ENCODE data around the gene MED27. TPM values are rescaled to one million over a fixed set of nuclear protein-coding genes. Genes with fewer than 3 reads are reported as not detected.

MED27 gene
- total and polyA plus RNA-seq, 2 experiments from 2014 or later, result 18.3 to 69.2 TPM

DNA sequence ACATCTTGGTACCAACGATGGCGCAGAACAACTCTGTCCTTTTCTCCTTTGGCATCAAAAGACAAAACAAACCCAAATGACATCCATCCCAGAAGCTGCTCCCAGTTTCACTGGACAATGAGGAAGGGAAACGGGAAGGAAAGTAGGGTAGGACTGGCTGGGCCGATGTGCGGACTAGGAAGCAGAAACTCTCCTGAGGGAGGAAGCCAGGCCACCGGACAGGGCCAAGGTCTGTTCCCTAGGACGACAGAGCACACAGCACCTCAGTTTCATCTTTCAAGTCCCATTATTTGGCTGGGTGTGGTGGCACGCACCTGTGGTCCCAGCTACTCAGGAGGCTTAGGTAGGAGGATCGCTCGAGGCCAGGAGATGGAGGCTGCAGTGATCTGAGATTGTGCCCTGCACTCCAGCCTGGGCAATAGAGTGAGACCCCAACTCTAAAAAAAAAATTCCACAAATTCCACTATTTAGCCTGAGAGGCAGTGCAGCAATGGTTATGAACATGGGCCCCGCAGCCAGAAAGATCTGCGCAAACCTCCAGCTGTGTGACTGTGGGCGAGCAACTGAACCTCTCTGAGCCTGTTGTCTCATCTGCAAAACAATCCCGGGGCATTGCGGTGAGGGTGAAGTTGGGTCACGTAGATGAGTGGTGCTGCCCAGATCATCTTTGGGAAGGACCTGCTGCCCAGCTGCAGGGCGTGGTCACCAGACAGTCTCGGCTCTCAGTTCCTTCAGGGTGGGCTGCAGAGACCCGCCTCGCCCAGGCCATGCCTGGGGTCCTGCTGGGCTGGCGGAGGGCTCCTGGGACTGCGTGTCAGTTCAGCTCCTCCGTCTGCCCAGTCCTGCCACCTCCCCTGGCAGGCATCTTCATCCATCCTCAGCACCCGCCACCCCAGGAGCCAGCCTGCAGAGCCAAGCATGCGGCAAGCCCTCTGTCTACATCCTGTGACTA is 238.6 kb downstream of the MED27 start:
- Histone ChIP-seq H3K9me3 (ENCODE audit: low read depth) (no peaks in the 10 kb centered on the region), H3K4me1 (ENCODE audit: low read depth) (no peaks in the 10 kb centered on the region), H3K4me3 (no peak overlapping the region), H3K36me3 (no peaks in the 10 kb centered on the region), H3K27me3 (no peaks in the 10 kb centered on the region), H3K27ac (no peak overlapping the region)
- DNase-seq (ENCODE audit: low read depth in 1 of 2, low spot score in 1 of 2), result no peak
- TF ChIP-seq, protein P1, sequence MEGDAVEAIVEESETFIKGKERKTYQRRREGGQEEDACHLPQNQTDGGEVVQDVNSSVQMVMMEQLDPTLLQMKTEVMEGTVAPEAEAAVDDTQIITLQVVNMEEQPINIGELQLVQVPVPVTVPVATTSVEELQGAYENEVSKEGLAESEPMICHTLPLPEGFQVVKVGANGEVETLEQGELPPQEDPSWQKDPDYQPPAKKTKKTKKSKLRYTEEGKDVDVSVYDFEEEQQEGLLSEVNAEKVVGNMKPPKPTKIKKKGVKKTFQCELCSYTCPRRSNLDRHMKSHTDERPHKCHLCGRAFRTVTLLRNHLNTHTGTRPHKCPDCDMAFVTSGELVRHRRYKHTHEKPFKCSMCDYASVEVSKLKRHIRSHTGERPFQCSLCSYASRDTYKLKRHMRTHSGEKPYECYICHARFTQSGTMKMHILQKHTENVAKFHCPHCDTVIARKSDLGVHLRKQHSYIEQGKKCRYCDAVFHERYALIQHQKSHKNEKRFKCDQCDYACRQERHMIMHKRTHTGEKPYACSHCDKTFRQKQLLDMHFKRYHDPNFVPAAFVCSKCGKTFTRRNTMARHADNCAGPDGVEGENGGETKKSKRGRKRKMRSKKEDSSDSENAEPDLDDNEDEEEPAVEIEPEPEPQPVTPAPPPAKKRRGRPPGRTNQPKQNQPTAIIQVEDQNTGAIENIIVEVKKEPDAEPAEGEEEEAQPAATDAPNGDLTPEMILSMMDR (IDR thresholded peaks at IDR 0.05; ENCODE audit: low read depth, low read length), result no peak

DNA sequence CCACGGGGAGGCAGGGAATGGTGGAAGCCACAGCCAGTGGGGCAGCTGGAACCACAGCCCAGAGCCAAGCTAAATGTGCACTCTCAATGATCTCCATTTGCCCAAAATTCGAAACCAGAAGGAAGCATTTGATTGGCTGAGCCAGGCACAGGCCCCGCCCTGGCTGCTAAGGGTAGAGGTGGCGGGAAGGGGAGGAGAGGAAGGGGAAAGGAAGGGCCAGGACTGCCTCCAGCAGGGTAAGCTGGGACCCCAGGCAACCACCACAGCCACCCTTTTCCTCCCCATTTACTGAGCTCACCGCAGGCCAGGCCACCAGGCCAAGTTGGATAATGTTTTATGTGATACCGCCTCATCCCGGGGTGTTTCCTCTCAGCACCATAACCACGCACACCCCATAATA is 239.4 kb downstream of the MED27 start:
- TF ChIP-seq, protein P1 (IDR thresholded peaks at IDR 0.05; ENCODE audit: low read depth, low read length), result no peak

DNA sequence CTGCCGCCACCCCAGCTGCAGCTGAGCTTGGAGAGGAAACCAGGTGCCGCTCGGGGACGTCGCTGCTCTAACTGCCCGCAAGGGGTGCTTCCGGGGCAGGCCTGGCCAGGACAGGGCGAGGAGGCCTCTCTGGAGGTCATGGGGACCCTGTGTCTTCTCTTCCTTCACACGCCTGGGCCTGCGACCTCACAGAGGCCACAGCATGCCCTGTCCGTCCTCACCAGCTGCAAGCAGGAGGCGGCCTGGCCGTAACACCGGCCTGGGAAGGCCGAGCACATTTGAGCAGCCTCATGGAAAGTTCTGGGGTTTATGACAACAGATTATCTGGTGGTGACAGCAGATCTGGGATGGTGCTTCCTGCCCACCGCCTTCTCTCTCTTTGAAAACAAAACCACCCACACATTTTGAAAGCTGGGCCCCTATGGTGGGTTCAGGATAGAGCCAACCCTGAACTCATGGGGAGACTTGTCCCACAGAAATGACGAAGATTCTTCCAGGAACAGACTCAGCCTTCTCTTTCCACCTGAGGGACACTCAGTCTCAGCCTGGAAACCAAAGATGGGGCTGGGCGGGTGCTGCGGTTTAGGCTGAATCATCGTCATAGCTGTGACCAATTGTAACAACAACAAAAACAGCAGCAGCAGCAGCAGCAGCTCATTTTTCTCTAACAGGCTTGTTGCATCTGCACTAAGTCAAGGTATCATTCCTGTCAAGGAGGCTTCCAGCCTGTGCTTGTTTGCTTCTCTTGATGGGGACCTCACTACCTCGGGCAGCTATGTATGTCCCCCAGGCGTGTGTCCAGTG is 240.2 kb downstream of the MED27 start:
- H3K4me3 ChIP-seq, result no peak overlapping the region
- TF ChIP-seq, protein P1 (IDR thresholded peaks at IDR 0.05; ENCODE audit: low read depth, low read length), result no peak
- no peaks in the 10 kb centered on the region for H3K4me1 ChIP-seq (ENCODE audit: low read depth)
- peak in 1 of 2 donors; percentile 57 for DNase-seq (ENCODE audit: low read depth in 1 of 2, low spot score in 1 of 2)
- H3K27ac ChIP-seq, result no peak overlapping the region
- H3K9me3 ChIP-seq (ENCODE audit: low read depth), result no peaks in the 10 kb centered on the region
- H3K36me3 ChIP-seq, result no peaks in the 10 kb centered on the region
- H3K27me3 ChIP-seq, result no peaks in the 10 kb centered on the region

More for the DNA sequence above, 239.4 kb downstream of the MED27 start:
- Histone ChIP-seq H3K9me3 (ENCODE audit: low read depth) (no peaks in the 10 kb centered on the region), H3K27me3 (no peaks in the 10 kb centered on the region), H3K27ac (no peak overlapping the region), H3K4me1 (ENCODE audit: low read depth) (no peaks in the 10 kb centered on the region), H3K4me3 (no peak overlapping the region), H3K36me3 (no peaks in the 10 kb centered on the region)
- no peak for DNase-seq (ENCODE audit: low read depth in 1 of 2, low spot score in 1 of 2)

DNA sequence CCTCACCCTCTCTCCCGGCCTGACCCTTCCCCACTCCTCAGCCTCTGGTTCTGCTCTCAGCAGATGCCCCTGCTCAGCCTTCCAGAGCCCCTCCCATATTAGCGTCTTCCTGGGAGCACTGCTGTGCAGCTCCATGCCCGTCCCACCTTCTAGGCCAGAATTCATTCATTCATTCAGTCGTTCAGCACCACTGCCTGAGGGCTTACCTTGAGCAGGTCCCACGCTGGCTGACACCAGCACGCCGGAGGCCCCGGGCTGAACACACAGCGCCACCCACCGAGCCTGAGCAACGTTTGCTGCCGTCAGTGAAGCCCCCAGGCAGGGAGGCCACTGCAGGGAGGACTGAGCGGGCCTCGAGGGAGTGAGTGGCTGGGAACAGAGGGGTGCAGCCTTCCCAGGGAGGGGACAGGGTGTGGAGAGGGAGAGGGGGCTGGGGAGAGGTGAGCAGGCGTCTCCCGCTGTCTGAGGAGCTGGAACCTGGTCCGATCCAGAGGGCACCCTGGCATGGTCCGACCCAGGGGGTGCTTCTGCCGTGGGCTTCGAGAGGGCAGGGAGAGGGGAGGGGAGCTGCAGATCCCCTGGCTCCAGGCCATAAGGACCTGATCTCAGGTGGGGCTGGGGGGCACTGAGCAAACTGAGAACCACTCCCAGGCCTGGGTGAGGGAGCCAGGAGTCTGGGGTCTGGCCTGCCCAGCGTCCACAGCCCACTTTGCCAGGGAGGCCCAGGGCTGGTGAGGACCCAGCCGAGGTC is 241.0 kb downstream of the MED27 start:
- H3K4me3 ChIP-seq, result no peak overlapping the region
- H3K27me3 ChIP-seq, result no peaks in the 10 kb centered on the region
- DNase-seq (ENCODE audit: low read depth in 1 of 2, low spot score in 1 of 2), result no peak
- H3K36me3 ChIP-seq, result no peaks in the 10 kb centered on the region
- TF ChIP-seq, protein P1 (IDR thresholded peaks at IDR 0.05; ENCODE audit: low read depth, low read length), result no peak
- H3K27ac ChIP-seq, result no peak overlapping the region
- H3K9me3 ChIP-seq (ENCODE audit: low read depth), result no peaks in the 10 kb centered on the region
- no peaks in the 10 kb centered on the region for H3K4me1 ChIP-seq (ENCODE audit: low read depth)

DNA sequence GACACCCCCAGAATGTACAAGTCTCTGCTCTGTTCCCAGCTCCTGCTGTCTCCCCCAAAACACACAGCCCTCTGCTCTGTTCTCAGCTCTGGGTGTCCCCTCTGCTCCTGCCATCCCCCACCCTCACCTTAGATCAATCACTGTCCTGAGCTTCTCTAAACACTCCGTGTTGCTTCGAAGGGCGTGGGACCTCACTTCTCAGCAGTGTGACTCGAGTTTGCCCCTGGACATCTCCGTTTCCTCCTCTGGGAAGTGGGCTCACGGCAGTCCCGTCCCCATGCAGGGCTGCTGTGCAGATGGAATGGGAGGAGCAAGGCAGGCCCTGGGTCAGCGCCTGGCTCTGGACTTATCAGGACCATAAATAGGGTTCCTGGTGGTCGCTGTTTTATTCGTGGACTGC is 241.8 kb downstream of the MED27 start:
- no peaks in the 10 kb centered on the region for H3K4me1 ChIP-seq (ENCODE audit: low read depth)
- TF ChIP-seq, protein P1 (IDR thresholded peaks at IDR 0.05; ENCODE audit: low read depth, low read length), result no peak
- no peak for DNase-seq (ENCODE audit: low read depth in 1 of 2, low spot score in 1 of 2)
- no peak overlapping the region for H3K4me3 ChIP-seq
- H3K36me3 ChIP-seq, result no peaks in the 10 kb centered on the region
- no peaks in the 10 kb centered on the region for H3K27me3 ChIP-seq
- no peaks in the 10 kb centered on the region for H3K9me3 ChIP-seq (ENCODE audit: low read depth)
- H3K27ac ChIP-seq, result no peak overlapping the region

Data from cardiac muscle cell (in vitro differentiated cells and primary cell).